Activated CD4-positive, alpha-beta memory T cell treated with anti-CD3 and anti-CD28 coated beads for 36 hours (primary cell): Measurements from ENCODE around the gene EOGT. TPM values are rescaled to one million over a fixed set of nuclear protein-coding genes. Genes with fewer than 3 reads are reported as not detected.
A peak's percentile ranks its signal among the peaks of the same experiment; 100 is the strongest.

Source experiments
- CTCF ChIA-PET: fragments of 350-600 bp; sonication (Branson Sonifier 250); formaldehyde crosslinking; loops from one replicate; lab custom pipeline; 2021; ENCODE audit warnings: antibody characterized with exemption, inconsistent platforms; lab: Charles Lee
- POLR2A ChIA-PET: fragments of 350-600 bp; sonication (Branson Sonifier 250); formaldehyde crosslinking; loops from one replicate; lab custom pipeline; 2021; ENCODE audit warnings: antibody characterized with exemption; lab: Charles Lee
- DNase-seq: peaks from one replicate; pipeline ENCODE4 v3.0.0-alpha.2; 2020
- H3K27ac Mint-ChIP-seq: one replicate; pipeline ENCODE4 v1.8.0; 2021; ENCODE audit warnings: mixed read lengths
- H3K27me3 Mint-ChIP-seq: one replicate; pipeline ENCODE4 v1.8.0; 2021; ENCODE audit warnings: mixed read lengths
- H3K36me3 Mint-ChIP-seq: one replicate; pipeline ENCODE4 v1.8.0; 2021; ENCODE audit warnings: mixed read lengths
- H3K4me1 Mint-ChIP-seq: one replicate; pipeline ENCODE4 v1.8.0; 2021; ENCODE audit warnings: low read depth, mixed read lengths
- H3K4me3 Mint-ChIP-seq: one replicate; pipeline ENCODE4 v1.8.0; 2021; ENCODE audit warnings: mild to moderate bottlenecking, mixed read lengths
- H3K9me3 Mint-ChIP-seq: one replicate; pipeline ENCODE4 v1.8.0; 2021; ENCODE audit warnings: mixed read lengths
- intact Hi-C: fragments of 100-400 bp; cut with micrococcal nuclease; formaldehyde crosslinking; loops from one replicate; pipeline ENCODE4 v1.15.1; 2023
- total RNA-seq, 2 experiments: library from RNA; stranded (reverse); gene quantifications; one replicate each; pipeline ENCODE4 v1.2.3, GENCODE V29; 2021

The EOGT gene
- total RNA-seq, 2 experiments from 2014 or later = 9.3 to 12.0 TPM

DNA sequence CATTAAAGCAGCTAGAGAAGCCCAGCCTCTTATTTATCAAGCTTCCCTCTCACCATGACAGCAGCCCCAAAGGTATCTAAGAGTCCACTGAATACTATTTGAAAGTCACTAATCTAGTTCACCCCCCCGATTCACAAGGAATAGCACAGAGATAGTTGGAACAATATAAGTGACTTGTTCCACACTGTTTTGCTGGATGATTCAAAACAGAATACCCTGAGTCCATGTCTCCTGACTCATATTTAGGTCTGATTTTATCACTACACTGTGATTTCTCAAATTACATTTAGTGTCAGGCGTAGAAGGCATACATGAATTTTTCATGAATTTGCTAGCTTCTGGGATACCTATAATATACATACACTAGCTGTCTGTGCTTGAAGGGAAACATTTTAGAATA is 18.7 kb upstream of the EOGT start:
- DNase-seq = no peak
- peaks cover 19% of the 10 kb centered on the region for H3K4me1 Mint-ChIP-seq
- no peaks in the 10 kb centered on the region for H3K27me3 Mint-ChIP-seq
- peak overlapping the region; percentile 18 for H3K27ac Mint-ChIP-seq
- no peaks in the 10 kb centered on the region for H3K9me3 Mint-ChIP-seq
- ChIA-PET CTCF (interaction anchor here (0.6 to 1.2 kb wide), 3 partner anchors 12 to 45 kb away, joined by 3 to 4 read pairs (median 3); no protein-coding TSS in a partner anchor), POLR2A (interaction anchor here (0.5 to 1.4 kb wide), 3 partner anchors 20 to 56 kb away, joined by 3 to 5 read pairs (median 3); partner anchors contain the start of gene TMF1)
- intact Hi-C loops = loop anchor here (2.0 kb wide), 3 partner anchors 17 to 61 kb away; partner anchors contain the start of gene TMF1
- peaks cover 55% of the 10 kb centered on the region for H3K36me3 Mint-ChIP-seq
- no peak overlapping the region for H3K4me3 Mint-ChIP-seq

DNA sequence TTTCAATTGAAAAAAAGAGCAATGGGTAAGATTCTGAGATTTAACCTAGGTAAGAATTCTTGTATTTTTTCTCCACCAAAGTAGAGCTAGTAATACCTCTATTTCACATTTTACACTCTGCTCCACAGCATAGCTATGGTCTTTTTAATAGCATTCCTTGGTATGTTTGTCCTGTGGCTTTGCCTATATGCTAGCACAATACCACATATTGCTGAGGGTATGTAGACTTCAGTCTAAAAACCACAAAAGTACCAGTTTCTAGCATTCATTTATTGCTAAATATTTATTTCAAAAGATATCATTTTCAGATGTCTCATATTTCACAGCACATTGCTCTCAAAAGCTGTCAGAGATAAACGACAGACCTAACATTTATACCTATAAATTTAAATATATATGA is 18.2 kb upstream of the EOGT start:
- Mint-ChIP-seq H3K9me3 (no peaks in the 10 kb centered on the region), H3K4me3 (no peak overlapping the region), H3K4me1 (peaks cover 19% of the 10 kb centered on the region), H3K36me3 (peaks cover 54% of the 10 kb centered on the region), H3K27me3 (no peaks in the 10 kb centered on the region), H3K27ac (no peak overlapping the region)
- DNase-seq = no peak
- ChIA-PET POLR2A (interaction anchor here (1.0 to 1.4 kb wide), 2 partner anchors 20 to 33 kb away, joined by 3 read pairs; partner anchors contain the start of gene TMF1), CTCF (interaction anchor here (0.6 to 1.2 kb wide), 3 partner anchors 11 to 18 kb away, joined by 3 to 4 read pairs (median 3); partner anchors contain the start of gene EOGT)
- intact Hi-C loops = loop anchor here (2.0 kb wide), 3 partner anchors 17 to 61 kb away; partner anchors contain the start of gene TMF1

DNA sequence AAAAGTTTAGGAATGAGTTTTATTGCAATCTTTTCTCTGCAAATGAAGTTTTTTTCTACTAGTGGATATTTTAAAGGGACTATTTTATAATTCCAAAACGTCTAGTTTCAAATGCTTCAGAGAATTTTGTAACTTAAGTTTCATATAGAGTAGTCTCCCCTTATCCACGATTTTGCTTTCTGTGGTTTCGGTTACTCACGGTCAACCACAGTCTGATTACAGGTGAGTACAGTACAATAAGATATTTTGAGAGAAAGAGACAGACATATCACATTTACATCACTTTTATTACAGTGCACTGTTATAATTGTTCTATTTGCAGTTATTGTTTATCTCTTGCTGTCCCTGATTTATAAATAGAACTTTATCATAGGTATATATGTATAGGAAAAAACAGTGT is 7.4 kb upstream of the EOGT start:
- peaks cover 3% of the 10 kb centered on the region for H3K4me1 Mint-ChIP-seq
- POLR2A ChIA-PET = no interaction called here
- peaks cover 22% of the 10 kb centered on the region for H3K36me3 Mint-ChIP-seq
- CTCF ChIA-PET = interaction anchor here (1.5 kb wide), 1 partner anchor 11 kb away, joined by 4 read pairs; no protein-coding TSS in a partner anchor
- no peaks in the 10 kb centered on the region for H3K9me3 Mint-ChIP-seq
- DNase-seq = no peak
- H3K27me3 Mint-ChIP-seq = no peaks in the 10 kb centered on the region
- H3K4me3 Mint-ChIP-seq = no peak overlapping the region
- H3K27ac Mint-ChIP-seq = no peak overlapping the region
- intact Hi-C loops = no loop called here

DNA sequence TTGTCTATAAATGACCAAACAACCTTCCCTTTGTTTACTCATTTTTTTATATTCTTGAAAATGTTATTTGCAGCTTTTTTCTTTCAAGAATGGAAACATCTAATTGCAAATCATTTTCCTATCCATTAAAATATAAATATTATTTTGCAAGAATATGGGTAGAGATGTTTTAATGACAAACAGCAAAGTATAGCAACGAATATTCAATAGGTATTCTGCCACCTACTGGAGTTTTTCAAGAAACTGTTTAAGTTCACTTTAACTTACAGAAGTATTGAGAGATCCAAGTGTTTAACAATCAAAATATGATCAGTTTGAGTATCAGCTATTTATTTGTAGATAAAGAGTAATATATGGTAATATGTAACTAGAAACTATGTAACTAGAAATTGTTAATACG is 6.9 kb upstream of the EOGT start:
- no peak for DNase-seq
- ChIA-PET POLR2A (no interaction called here), CTCF (interaction anchor here (1.5 kb wide), 1 partner anchor 11 kb away, joined by 4 read pairs; no protein-coding TSS in a partner anchor)
- no peaks in the 10 kb centered on the region for H3K27me3 Mint-ChIP-seq
- H3K4me1 Mint-ChIP-seq = peaks cover 3% of the 10 kb centered on the region
- no peak overlapping the region for H3K27ac Mint-ChIP-seq
- intact Hi-C loops = no loop called here
- H3K4me3 Mint-ChIP-seq = no peak overlapping the region
- no peaks in the 10 kb centered on the region for H3K9me3 Mint-ChIP-seq
- peaks cover 17% of the 10 kb centered on the region for H3K36me3 Mint-ChIP-seq

DNA sequence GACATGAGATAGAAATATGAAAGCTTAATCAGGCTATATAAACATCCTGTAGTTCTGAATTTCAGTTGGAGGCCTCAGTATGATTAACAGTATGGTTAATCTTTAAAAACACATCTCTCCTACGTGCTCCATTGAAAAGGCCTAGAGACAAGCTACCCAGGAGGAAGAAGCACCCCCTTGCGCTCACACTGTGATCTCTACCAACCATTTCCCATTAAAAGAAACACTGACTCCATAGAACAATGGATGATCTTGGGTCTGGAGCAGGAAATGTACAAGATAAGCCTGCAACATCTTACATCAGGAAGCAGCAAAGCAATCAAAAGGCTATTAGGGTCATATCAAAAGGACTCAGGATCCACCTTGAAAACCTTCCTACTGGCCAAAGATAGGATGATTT is 3.4 kb upstream of the EOGT start:
- POLR2A ChIA-PET = interaction anchor here (1.1 kb wide), 1 partner anchor 8 kb away, joined by 3 read pairs; no protein-coding TSS in a partner anchor
- H3K4me3 Mint-ChIP-seq = no peak overlapping the region
- CTCF ChIA-PET = interaction anchor here (0.8 kb wide), 1 partner anchor 33 kb away, joined by 3 read pairs; no protein-coding TSS in a partner anchor
- H3K4me1 Mint-ChIP-seq = peaks cover 24% of the 10 kb centered on the region
- no peaks in the 10 kb centered on the region for H3K9me3 Mint-ChIP-seq
- no peak overlapping the region for H3K27ac Mint-ChIP-seq
- intact Hi-C loops = no loop called here
- no peak for DNase-seq
- peaks cover 9% of the 10 kb centered on the region for H3K36me3 Mint-ChIP-seq
- no peaks in the 10 kb centered on the region for H3K27me3 Mint-ChIP-seq

DNA sequence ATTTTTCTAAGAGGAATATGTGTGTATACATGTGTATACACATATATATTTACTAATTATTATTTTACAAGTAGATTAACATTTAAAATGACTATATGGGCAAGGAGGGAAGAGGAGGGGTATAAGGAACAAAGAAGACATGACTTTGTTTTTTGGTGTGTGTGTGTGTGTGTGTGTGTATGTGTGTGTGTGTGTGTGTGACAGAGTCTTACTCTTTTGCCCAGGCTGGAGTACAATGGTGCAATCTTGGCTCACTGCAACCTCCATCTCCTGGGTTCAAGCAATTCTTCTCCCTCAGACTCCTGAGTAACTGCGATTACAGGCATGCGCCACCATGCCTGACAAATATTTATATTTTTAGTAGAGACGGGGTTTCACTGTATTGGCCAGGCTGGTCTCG is 2.6 kb upstream of the EOGT start:
- POLR2A ChIA-PET = interaction anchor here (1.1 kb wide), 1 partner anchor 9 kb away, joined by 3 read pairs; no protein-coding TSS in a partner anchor
- Mint-ChIP-seq H3K27ac (no peak overlapping the region), H3K27me3 (no peaks in the 10 kb centered on the region), H3K4me3 (no peak overlapping the region), H3K36me3 (peaks cover 7% of the 10 kb centered on the region), H3K4me1 (peaks cover 29% of the 10 kb centered on the region), H3K9me3 (no peaks in the 10 kb centered on the region)
- no peak for DNase-seq
- CTCF ChIA-PET = no interaction called here
- intact Hi-C loops = no loop called here

DNA sequence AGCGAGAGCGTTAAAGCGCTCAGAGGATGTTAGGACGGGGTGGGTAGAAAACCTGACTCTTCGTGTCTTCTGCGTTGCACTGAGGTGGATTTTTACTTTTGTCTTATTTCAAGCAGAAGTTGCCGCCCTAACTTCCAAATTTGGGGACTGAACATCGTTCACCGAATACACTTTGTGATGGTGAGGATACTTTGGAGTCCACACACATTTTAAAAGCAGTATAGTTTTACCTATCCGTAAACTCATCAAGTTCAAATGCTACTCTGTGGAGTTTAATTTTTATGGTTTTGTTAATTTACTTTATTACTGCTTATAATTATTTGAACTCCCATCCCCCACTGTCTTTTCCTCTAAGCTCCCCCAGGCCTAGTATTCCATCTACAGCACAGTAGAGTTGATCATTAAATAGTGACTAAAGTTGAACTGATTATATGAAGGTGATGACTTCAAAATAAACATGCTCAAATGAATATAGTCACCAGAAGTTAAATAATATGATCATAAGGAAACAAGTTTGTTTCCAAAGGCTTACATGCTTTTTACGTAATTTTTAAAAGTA is 617 bp upstream of the EOGT start:
- CTCF ChIA-PET = interaction anchor here (0.7 to 1.7 kb wide), 9 partner anchors 8 to 185 kb away, joined by 3 to 7 read pairs (median 3); no protein-coding TSS in a partner anchor
- no peak for DNase-seq
- peaks cover 9% of the 10 kb centered on the region for H3K36me3 Mint-ChIP-seq
- H3K27me3 Mint-ChIP-seq = no peaks in the 10 kb centered on the region
- peaks cover 32% of the 10 kb centered on the region for H3K4me1 Mint-ChIP-seq
- peak overlapping the region; percentile 72 for H3K27ac Mint-ChIP-seq
- POLR2A ChIA-PET = interaction anchor here (0.9 to 1.7 kb wide), 5 partner anchors 38 to 72 kb away, joined by 3 to 4 read pairs (median 4); partner anchors contain the start of gene TMF1
- intact Hi-C loops = loop anchor here (2.0 kb wide), 1 partner anchor 19 kb away; no protein-coding TSS in a partner anchor
- no peaks in the 10 kb centered on the region for H3K9me3 Mint-ChIP-seq
- H3K4me3 Mint-ChIP-seq = peak overlapping the region; percentile 76

DNA sequence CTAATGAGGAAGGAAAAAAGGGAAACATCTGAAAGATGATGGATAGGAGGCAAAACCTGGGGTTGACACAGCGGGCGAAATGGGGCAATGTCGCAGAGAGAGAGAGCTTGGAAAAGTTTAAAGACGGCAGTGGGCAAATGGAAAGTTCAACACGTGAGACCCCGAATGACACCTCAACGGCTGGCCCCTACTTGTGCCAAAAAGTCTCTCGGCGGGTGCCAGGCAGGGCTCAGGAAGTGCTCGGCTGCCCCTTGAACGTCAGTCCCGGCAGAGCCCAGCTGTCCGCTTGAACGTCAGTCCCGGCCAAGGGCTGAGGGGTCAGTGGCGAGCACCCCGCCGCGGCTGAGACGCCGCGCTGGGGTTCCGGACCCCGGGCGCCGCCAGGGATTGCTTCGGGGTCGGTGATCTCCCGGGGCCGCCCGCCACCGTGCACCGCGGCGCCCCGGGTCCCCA is 658 bp downstream of the EOGT start:
- no peak for DNase-seq
- peaks cover 6% of the 10 kb centered on the region for H3K36me3 Mint-ChIP-seq
- H3K4me1 Mint-ChIP-seq = peaks cover 32% of the 10 kb centered on the region
- H3K27ac Mint-ChIP-seq = peak overlapping the region; percentile 69
- CTCF ChIA-PET = interaction anchor here (0.6 to 1.7 kb wide), 7 partner anchors 9 to 186 kb away, joined by 3 to 4 read pairs (median 3); partner anchors contain the start of gene TMF1
- intact Hi-C loops = loop anchor here (1.0 to 2.0 kb wide), 3 partner anchors 15 to 72 kb away; partner anchors contain the start of gene ARL6IP5
- POLR2A ChIA-PET = interaction anchor here (0.6 to 1.7 kb wide), 6 partner anchors 39 to 82 kb away, joined by 3 to 4 read pairs (median 4); partner anchors contain the start of gene TMF1
- peak overlapping the region; percentile 77 for H3K4me3 Mint-ChIP-seq
- H3K27me3 Mint-ChIP-seq = no peaks in the 10 kb centered on the region
- H3K9me3 Mint-ChIP-seq = no peaks in the 10 kb centered on the region

DNA sequence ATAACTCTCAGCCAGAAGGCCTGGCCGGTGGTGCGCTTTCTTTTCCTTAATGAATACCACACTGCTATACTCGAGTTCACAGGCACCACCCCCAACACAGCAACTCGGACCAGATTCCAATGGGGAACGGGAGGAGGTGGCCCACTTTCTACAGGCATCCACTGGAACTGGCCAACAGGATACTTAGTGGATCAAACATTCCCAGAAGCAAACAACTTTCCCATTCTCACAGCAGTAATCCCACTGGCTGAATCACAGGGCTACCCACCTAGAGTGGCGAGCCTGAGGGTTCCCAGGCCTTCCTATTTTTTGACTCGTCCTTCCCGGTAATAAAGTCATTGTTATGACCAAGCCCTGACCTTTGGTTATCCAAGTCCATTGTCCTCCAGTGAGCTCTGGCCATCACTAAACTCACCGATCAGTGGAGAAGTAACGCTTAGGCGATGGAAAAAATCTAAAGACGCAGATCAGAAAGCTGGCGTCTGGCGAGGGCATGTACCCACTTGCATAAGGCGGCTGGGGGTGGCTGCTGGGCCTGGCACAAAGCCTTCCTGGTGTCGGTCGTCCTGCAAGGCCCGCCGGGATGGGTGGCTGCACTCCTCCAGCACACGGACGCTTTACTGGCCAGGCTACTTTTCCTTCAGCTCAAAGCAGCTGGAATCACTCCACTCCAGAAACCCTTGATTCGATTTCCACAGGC is 1.2 kb downstream of the EOGT start:
- Mint-ChIP-seq H3K27me3 (no peaks in the 10 kb centered on the region), H3K27ac (peak overlapping the region; percentile 69), H3K36me3 (peaks cover 6% of the 10 kb centered on the region), H3K4me1 (peaks cover 32% of the 10 kb centered on the region), H3K9me3 (no peaks in the 10 kb centered on the region), H3K4me3 (peak overlapping the region; percentile 77)
- ChIA-PET POLR2A (no interaction called here), CTCF (interaction anchor here (1.2 to 1.6 kb wide), 2 partner anchors 19 to 39 kb away, joined by 3 to 4 read pairs; partner anchors contain the start of gene TMF1)
- intact Hi-C loops = loop anchor here (2.0 kb wide), 1 partner anchor 73 kb away; the partner anchor contains the start of gene ARL6IP5
- DNase-seq = no peak

DNA sequence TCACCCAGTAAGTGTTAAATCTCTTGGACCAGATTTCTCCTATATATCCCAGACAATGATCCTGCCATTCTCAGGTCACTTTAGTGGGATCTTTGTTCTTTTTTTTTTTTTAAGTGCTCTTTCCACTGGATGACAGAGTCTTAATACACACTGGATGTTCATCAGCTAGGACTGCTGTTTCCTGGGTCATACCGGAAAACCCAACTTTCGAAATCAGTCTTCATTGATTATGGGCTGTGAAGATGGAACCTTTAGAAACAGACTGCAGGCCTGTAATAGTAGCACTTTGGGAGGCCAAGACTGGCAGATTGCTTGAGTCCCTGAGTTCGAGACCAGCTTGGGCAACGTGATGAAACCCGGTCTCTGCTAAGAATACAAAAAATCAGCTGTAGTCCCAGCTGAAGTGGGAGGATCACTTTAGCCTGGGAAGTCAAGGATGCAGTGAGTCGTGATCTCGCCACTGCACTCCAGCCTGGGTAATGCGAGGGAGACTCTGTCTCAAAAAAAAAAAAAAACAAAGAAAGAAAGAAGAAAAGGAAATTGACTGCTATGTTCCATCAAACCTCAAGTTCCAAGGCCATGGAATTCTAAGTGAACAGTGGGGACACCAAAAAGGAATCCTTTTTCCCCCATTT is 2.3 kb downstream of the EOGT start:
- Mint-ChIP-seq H3K36me3 (peaks cover 7% of the 10 kb centered on the region), H3K9me3 (no peaks in the 10 kb centered on the region), H3K27me3 (no peaks in the 10 kb centered on the region), H3K27ac (no peak overlapping the region), H3K4me1 (peaks cover 32% of the 10 kb centered on the region), H3K4me3 (no peak overlapping the region)
- DNase-seq = no peak
- ChIA-PET CTCF (interaction anchor here (1.5 kb wide), 1 partner anchor 12 kb away, joined by 5 read pairs; no protein-coding TSS in a partner anchor), POLR2A (no interaction called here)
- intact Hi-C loops = no loop called here
